SIG-M5 treated with dmso at 0.1 percent for 504 hours (cell line): ENCODE results near the gene FANCD2OS.
"Not testable (repeated sequence)": the region's sequence is repeated elsewhere in the genome, so short reads cannot be mapped to it uniquely, and the experiment has no call there.

Source experiments
- DNase-seq: peaks from one replicate; lab custom pipeline; 2025; ENCODE audit not compliant: unreplicated experiment; lab: John Stamatoyannopoulos, UW

FANCD2OS gene

GRCh38 chr3:10108091-10108490 lies at the start of gene FANCD2OS:
Gene FANCD2OS (minus strand): TSS chr3:10108255. CDS start chr3:10104774, 3,481 bp downstream.
- DNase-seq = no peak

- no peak for DNase-seq
Observed at GRCh38 chr3:10157031-10157430, 49.0 kb upstream of the FANCD2OS start.

- no peak for DNase-seq
Observed at GRCh38 chr3:10155658-10156057, 47.6 kb upstream of the FANCD2OS start.

- DNase-seq = no peak
Observed at GRCh38 chr3:10155123-10155472, 47.0 kb upstream of the FANCD2OS start.

GRCh38 chr3:10154335-10155122 lies 46.5 kb upstream of the FANCD2OS start:
- DNase-seq = no peak

GRCh38 chr3:10150987-10151386 lies 42.9 kb upstream of the FANCD2OS start:
- no peak for DNase-seq

- DNase-seq = peak; percentile 80
Observed at GRCh38 chr3:10149226-10149625, 41.2 kb upstream of the FANCD2OS start.

- DNase-seq = no peak
Observed at GRCh38 chr3:10145685-10146084, 37.6 kb upstream of the FANCD2OS start.

GRCh38 chr3:10142707-10143560 lies 34.9 kb upstream of the FANCD2OS start:
- DNase-seq = peak; percentile 32

- DNase-seq = no peak
Observed at GRCh38 chr3:10140996-10141546, 33.0 kb upstream of the FANCD2OS start.

GRCh38 chr3:10137178-10137577 lies 29.1 kb upstream of the FANCD2OS start:
- peak; percentile 61 for DNase-seq

GRCh38 chr3:10136426-10137005 lies 28.5 kb upstream of the FANCD2OS start:
- DNase-seq = no peak

- not testable (repeated sequence) for DNase-seq
Observed at GRCh38 chr3:10135872-10136271, 27.8 kb upstream of the FANCD2OS start.

- no peak for DNase-seq
Observed at GRCh38 chr3:10122724-10123123, 14.7 kb upstream of the FANCD2OS start.

- no peak for DNase-seq
Observed at GRCh38 chr3:10121064-10121463, 13.0 kb upstream of the FANCD2OS start.

GRCh38 chr3:10119376-10119775 lies 11.3 kb upstream of the FANCD2OS start:
- DNase-seq = no peak

GRCh38 chr3:10116928-10117327 lies 8.9 kb upstream of the FANCD2OS start:
- DNase-seq = no peak

GRCh38 chr3:10116138-10116460 lies 8.0 kb upstream of the FANCD2OS start:
- peak; percentile 66 for DNase-seq

- peak; percentile 99 for DNase-seq
Observed at GRCh38 chr3:10115326-10116137, 7.5 kb upstream of the FANCD2OS start, which contains the start of gene BRK1. Gene BRK1 (plus strand): TSS chr3:10115675. CDS start chr3:10115702, 27 bp downstream.

GRCh38 chr3:10106919-10107318 lies 1.1 kb downstream of the FANCD2OS start:
- DNase-seq = no peak

- DNase-seq = no peak
Observed at GRCh38 chr3:10099041-10099440, 9.0 kb downstream of the FANCD2OS start.
